Gastrocnemius medialis (tissue), 4 donors: Measurements from ENCODE around the gene WDR86. TPM values are rescaled to one million over a fixed set of nuclear protein-coding genes. Genes with fewer than 3 reads are reported as not detected.

Source experiments
- ATAC-seq, 2 donors: fragments of 150-250 bp; one replicate each; pipeline ENCODE4 v1.9.1; 2016
- DNase-seq, 2 donors: peaks; one replicate each; pipeline ENCODE4 v3.0.0-alpha.2; 2019
- H3K27ac ChIP-seq, 4 donors: fragments of 200-600 bp; sonication (generic); 1 replicate in 1 of 4; 2 replicates in 3 of 4; pipeline ENCODE4 v1.5.1; 2016 to 2018; ENCODE audit warnings: mild to moderate bottlenecking in 2 of 4, moderate library complexity in 1 of 4
- H3K27me3 ChIP-seq, 3 donors: fragments of 200-600 bp; sonication (generic) in 2 of 3; 1 replicate in 1 of 3; 2 replicates in 2 of 3; pipeline versions ENCODE4 v1.5.1 to v1.6.0; 2016 to 2019; ENCODE audit warnings: mild to moderate bottlenecking in 1 of 3, moderate library complexity in 1 of 3
- H3K36me3 ChIP-seq, 2 donors: fragments of 200-600 bp; sonication (generic) in 1 of 2; one replicate each; pipeline ENCODE4 v1.5.1; 2017 to 2018
- H3K4me1 ChIP-seq, 2 donors: fragments of 200-600 bp; sonication (generic) in 1 of 2; one replicate each; pipeline ENCODE4 v1.5.1; 2016 to 2017; ENCODE audit warnings: mild to moderate bottlenecking in 2 of 2
- H3K4me3 ChIP-seq, 4 donors: fragments of 200-600 bp; sonication (generic) in 3 of 4; 1 replicate in 1 of 4; 2 replicates in 3 of 4; pipeline ENCODE4 v1.5.1; 2016 to 2019; ENCODE audit warnings: mild to moderate bottlenecking in 2 of 4
- H3K9me3 ChIP-seq, 3 donors: fragments of 200-600 bp; sonication (generic) in 2 of 3; 1 replicate in 1 of 3; 2 replicates in 2 of 3; pipeline ENCODE4 v1.5.1; 2016 to 2019
- POLR2A ChIP-seq, 2 donors: fragments of 450-650 bp; IDR thresholded peaks; one replicate each; pipeline ENCODE4 v1.6.1; 2017; ENCODE audit warnings: antibody characterized with exemption in 2 of 2, mild to moderate bottlenecking in 2 of 2, moderate library complexity in 2 of 2
- in situ Hi-C, 4 donors: fragments of 200-750 bp; cut with MboI; loops; one replicate each; pipeline versions ENCODE4 v1.15.0 to v1.8.0; 2017; ENCODE audit warnings: low sequenced_read_pairs in 4 of 4
- intact Hi-C: fragments of 100-400 bp; cut with DNase I; formaldehyde crosslinking; loops from one replicate; pipeline ENCODE4 v1.15.1; 2023; ENCODE audit warnings: low total_unique reads
- total RNA-seq, 4 donors: library from RNA; depleted of rRNA; stranded (reverse); fragments of >200 nt; gene quantifications; one replicate each; pipeline versions ENCODE4 v1.1.0 to v1.2.3, GENCODE V29; 2016
- TF ChIP-seq, protein P1 (sequence below), 5 experiments: fragments of 450-650 bp in 3 of 5; fragments of 200-600 bp in 2 of 5; sonication (generic) in 2 of 5; IDR thresholded peaks in 4 of 5; conservative IDR thresholded peaks in 1 of 5; 1 replicate in 4 of 5; 2 replicates in 1 of 5; pipeline ENCODE4 v1.5.1; 2016 to 2019; ENCODE audit warnings: antibody characterized with exemption in 5 of 5, mild to moderate bottlenecking in 3 of 5, moderate library complexity in 3 of 5

WDR86 gene
- total RNA-seq, 4 donors from 2014 or later: 0.13 to 0.31 TPM; not detected in 2

DNA sequence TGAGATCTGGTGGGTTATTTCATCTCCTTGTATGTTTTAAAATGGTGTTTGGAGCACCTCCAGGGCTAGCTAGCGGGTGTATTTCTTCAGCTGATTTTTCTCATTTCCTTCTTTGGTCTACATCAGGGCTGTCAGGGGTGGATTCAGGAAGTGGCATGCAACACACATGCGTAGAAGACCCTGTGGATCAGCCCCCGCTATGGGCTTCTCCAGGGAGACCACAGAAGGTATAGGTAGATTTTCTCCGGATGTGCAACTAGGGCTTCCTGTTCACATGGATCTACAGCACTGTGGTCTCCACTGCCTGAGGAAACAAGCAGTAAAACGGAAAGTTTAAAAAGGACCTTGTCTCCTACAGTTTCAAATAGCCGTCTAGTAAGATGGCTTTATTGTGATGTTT lies 57.9 kb downstream of the WDR86 start:
- TF ChIP-seq POLR2A (IDR thresholded peaks at IDR 0.05): no peak
- TF ChIP-seq, protein P1, sequence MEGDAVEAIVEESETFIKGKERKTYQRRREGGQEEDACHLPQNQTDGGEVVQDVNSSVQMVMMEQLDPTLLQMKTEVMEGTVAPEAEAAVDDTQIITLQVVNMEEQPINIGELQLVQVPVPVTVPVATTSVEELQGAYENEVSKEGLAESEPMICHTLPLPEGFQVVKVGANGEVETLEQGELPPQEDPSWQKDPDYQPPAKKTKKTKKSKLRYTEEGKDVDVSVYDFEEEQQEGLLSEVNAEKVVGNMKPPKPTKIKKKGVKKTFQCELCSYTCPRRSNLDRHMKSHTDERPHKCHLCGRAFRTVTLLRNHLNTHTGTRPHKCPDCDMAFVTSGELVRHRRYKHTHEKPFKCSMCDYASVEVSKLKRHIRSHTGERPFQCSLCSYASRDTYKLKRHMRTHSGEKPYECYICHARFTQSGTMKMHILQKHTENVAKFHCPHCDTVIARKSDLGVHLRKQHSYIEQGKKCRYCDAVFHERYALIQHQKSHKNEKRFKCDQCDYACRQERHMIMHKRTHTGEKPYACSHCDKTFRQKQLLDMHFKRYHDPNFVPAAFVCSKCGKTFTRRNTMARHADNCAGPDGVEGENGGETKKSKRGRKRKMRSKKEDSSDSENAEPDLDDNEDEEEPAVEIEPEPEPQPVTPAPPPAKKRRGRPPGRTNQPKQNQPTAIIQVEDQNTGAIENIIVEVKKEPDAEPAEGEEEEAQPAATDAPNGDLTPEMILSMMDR (IDR thresholded peaks at IDR 0.05 in 4 of 5, conservative IDR thresholded peaks at IDR 0.05 in 1 of 5): no peak
- no peaks in the 10 kb centered on the region for H3K27me3 ChIP-seq
- ATAC-seq (no peak), DNase-seq (no peak)
- no peaks in the 10 kb centered on the region for H3K9me3 ChIP-seq
- no peak overlapping the region for H3K27ac ChIP-seq
- intact Hi-C loops (no loop called here), in situ Hi-C loops (loop anchor here (5.0 to 25.0 kb wide), 3 partner anchors 35 to 410 kb away; no protein-coding TSS in a partner anchor)
- H3K36me3 ChIP-seq: peaks cover 0 to 80% of the 10 kb centered on the region in 2 donors
- H3K4me1 ChIP-seq: peaks cover 4 to 10% of the 10 kb centered on the region in 2 donors
- no peak overlapping the region for H3K4me3 ChIP-seq

DNA sequence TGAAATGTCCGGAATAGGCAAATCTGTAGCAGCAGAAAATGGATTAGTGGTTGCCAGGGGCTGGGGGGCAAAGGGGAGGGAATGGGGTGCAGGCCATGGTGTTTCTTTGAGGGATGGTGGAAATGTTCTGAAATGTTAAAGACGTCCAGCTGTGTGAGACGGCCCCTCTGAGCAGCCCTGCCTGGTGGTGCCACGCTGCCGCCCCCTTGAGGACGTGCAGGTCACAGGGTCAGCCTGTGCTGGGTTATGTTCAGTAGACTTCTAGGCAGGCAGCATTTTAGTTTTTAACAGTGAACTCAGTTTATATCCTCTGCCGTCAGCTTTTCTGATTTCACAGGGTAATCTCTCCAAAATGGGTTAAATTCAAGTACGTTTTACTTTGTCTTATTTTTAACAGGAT lies 58.8 kb downstream of the WDR86 start:
- TF ChIP-seq, protein P1 (IDR thresholded peaks at IDR 0.05 in 4 of 5, conservative IDR thresholded peaks at IDR 0.05 in 1 of 5): no peak
- TF ChIP-seq POLR2A (IDR thresholded peaks at IDR 0.05): no peak
- H3K27ac ChIP-seq: no peak overlapping the region
- peaks cover 0 to 79% of the 10 kb centered on the region in 2 donors for H3K36me3 ChIP-seq
- ATAC-seq (no peak), DNase-seq (no peak)
- no peaks in the 10 kb centered on the region for H3K27me3 ChIP-seq
- in situ Hi-C loops (loop anchor here (5.0 to 25.0 kb wide), 3 partner anchors 34 to 411 kb away; no protein-coding TSS in a partner anchor), intact Hi-C loops (no loop called here)
- peaks cover 4 to 14% of the 10 kb centered on the region in 2 donors for H3K4me1 ChIP-seq
- H3K4me3 ChIP-seq: no peak overlapping the region
- no peaks in the 10 kb centered on the region for H3K9me3 ChIP-seq

DNA sequence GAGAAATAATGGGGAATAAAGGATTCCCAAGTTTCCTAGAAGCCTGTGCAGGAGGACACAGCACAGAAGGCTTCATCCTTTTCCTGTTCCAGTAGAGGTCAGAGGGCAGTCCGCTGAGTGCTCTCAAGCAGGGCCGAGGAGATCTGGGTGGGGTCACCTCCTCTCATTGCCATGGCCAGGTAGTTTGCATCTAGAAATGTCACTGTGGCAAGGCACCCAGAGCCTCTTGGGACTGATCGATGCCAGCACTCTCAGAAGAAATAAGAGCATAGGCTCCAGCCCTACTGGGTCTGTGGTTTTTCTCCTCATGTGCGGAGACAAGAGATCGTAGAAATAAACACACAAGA lies 60.4 kb downstream of the WDR86 start:
- Histone ChIP-seq H3K36me3 (peaks cover 0 to 74% of the 10 kb centered on the region in 2 donors), H3K4me1 (peaks cover 4 to 14% of the 10 kb centered on the region in 2 donors), H3K27ac (peak overlapping the region; percentile 67 to 84 (median 68)), H3K9me3 (no peaks in the 10 kb centered on the region), H3K27me3 (no peaks in the 10 kb centered on the region), H3K4me3 (peak overlapping the region; percentile 1 to 40 (median 28))
- ATAC-seq: peak in 1 of 2 donors; percentile 21
- in situ Hi-C loops: no loop called here
- intact Hi-C loops: no loop called here
- no peak for DNase-seq
- no peak for TF ChIP-seq POLR2A (IDR thresholded peaks at IDR 0.05)
- TF ChIP-seq, protein P1 (IDR thresholded peaks at IDR 0.05 in 4 of 5, conservative IDR thresholded peaks at IDR 0.05 in 1 of 5): no peak

DNA sequence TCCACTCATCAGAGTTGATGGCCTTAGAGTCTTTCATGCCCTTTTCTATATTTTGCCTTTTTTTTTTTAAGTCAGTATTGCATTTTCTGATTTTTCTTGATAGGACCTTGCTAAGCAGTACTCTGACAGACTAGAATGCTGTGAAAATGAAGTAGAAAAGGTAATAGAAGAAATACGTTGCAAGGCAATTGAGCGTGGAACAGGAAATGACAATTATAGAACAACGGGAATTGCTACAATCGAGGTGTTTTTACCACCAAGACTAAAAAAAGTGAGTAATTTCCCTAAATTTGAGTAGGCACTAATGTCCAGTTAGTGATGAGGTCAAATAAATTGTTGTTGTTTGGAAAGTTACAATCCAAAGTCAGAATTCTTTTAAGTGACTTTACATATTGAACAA lies 60.9 kb downstream of the WDR86 start:
- Histone ChIP-seq H3K36me3 (peaks cover 0 to 68% of the 10 kb centered on the region in 2 donors), H3K27me3 (no peaks in the 10 kb centered on the region), H3K4me1 (peaks cover 4 to 14% of the 10 kb centered on the region in 2 donors), H3K9me3 (no peaks in the 10 kb centered on the region), H3K4me3 (no peak overlapping the region), H3K27ac (peak overlapping the region in 3 of 4 donors; percentile 67 to 84 (median 67))
- intact Hi-C loops (no loop called here), in situ Hi-C loops (no loop called here)
- no peak for ATAC-seq
- DNase-seq: no peak
- no peak for TF ChIP-seq POLR2A (IDR thresholded peaks at IDR 0.05)
- TF ChIP-seq, protein P1 (IDR thresholded peaks at IDR 0.05 in 4 of 5, conservative IDR thresholded peaks at IDR 0.05 in 1 of 5): no peak

DNA sequence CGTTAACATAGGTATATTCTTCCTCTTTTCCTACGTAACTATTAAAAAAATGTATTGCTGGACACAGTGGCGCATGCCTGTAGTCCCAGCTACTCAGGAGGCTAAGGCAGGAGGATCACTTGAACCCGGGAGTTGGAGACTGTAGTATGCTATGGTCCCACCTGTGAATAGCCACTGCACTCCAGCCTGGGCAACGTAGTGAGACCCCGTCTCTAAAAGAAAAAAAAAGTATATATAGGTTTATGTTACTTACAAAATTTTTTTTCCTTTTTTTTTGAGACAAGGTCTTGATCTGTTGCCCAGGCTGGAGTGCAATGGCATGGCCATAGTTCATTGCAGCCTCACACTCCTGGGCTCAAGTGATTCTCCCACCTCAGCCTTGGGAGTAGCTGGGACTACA lies 62.6 kb downstream of the WDR86 start:
- intact Hi-C loops (no loop called here), in situ Hi-C loops (no loop called here)
- no peak overlapping the region for H3K4me3 ChIP-seq
- DNase-seq (no peak), ATAC-seq (no peak)
- H3K27me3 ChIP-seq: no peaks in the 10 kb centered on the region
- peaks cover 0 to 51% of the 10 kb centered on the region in 2 donors for H3K36me3 ChIP-seq
- TF ChIP-seq POLR2A (IDR thresholded peaks at IDR 0.05): no peak
- TF ChIP-seq, protein P1 (IDR thresholded peaks at IDR 0.05 in 4 of 5, conservative IDR thresholded peaks at IDR 0.05 in 1 of 5): no peak
- peaks cover 17 to 21% of the 10 kb centered on the region in 2 donors for H3K4me1 ChIP-seq
- no peaks in the 10 kb centered on the region for H3K9me3 ChIP-seq
- H3K27ac ChIP-seq: no peak overlapping the region
